ENCODE results near the gene CA5B.
"Not testable (repeated sequence)": the region's sequence is repeated elsewhere in the genome, so short reads cannot be mapped to it uniquely, and the experiment has no call there.

The CA5B gene

GRCh38 chrX:15749642-15750610, 11.9 kb downstream of the CA5B start:
- peak; percentile 21 for DNase-seq

DNA sequence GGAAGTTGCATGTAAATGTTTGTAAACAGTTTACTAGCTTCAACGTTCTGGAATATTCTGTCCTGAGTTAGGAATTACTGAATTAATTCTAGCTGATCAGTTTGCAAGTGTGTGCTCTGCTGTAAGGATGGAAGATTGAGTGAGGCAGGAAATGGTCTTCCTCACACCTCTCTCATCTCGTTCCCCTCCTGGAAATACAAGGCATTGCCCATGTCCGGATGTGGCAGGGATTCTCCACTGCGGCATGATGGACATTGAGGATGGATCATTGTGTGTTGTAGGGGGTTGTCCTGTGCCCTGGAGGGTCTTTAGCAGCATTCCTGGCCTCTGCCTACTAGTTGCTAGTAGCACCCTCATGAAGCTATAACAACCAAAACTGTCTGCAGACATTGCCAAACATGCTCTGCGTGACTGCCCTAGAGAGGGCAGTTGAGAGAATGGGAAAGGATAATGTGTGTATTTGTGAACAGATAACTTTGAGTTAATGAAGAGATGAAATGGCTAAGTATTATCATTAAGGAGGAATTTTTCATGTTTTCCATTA, 12.6 kb downstream of the CA5B start:
- DNase-seq = no peak

- DNase-seq = peak; percentile 37
Measured at GRCh38 chrX:15751155-15751819, 13.2 kb downstream of the CA5B start.

- DNase-seq = no peak
Measured at GRCh38 chrX:15755091-15755490, 17.0 kb downstream of the CA5B start.

- DNase-seq = peak; percentile 21
Measured at GRCh38 chrX:15758140-15758539, 20.1 kb downstream of the CA5B start.

- not testable (repeated sequence) for DNase-seq
Measured at GRCh38 chrX:15759886-15760285, 21.8 kb downstream of the CA5B start.

DNA sequence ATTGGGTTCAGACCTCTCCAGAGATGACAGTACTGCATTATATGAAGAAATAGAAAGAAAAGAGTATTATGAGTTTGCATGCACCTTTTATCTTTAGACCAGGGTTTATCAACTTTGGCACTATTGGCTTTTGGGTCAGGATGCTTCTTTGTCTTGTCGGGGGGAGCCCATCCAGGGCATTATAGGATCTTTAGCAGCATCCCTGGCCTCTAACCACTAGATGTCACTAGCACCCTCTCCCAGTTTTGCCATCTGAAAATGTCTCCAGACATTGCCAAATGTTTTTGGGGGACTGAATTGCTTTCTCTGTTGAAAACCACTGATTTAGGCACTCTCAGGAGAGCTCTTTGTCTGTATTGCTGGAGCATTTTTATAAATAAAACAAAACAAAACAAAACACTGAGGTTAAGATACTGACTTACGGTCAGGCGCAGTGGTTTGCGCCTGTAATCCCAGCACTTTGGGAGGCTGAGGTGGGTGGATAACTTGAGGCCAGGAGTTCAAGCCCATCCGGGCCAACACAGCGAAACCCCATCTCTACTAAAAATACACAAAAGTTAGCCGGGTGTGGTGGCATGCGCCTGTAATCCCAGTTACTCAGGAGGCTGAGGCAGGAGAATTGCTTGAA, 23.6 kb downstream of the CA5B start:
- DNase-seq = peak; percentile 19

DNA sequence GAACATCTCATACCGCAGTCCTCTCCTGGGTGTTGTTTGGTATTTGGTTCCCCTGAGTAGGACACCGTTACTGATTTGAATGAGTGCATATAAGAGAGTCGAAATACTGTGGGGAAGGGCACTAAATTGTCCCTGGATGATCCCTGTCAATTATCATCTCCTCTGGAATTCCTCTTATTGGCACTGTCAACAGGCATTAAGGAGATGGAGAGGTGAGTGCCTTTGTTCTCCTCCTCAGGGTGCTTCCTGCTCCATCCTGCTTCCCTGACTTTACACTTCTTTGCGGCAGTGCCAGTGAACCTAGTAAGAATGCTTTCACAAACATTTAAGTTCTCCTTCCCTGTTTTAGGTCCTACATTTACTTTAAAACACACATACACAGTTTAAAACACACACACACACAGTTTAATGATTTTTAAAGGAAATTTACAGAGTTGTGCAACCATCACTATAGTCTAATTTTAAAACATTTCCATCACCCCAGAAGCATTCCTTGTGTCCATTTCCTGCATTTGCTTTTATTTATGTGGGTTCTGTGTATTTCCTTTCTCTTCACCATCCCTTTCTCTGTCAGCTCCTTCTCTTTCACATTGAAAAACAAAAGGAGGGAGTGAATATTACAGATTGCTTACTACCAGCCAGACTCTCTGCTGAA, 31.4 kb downstream of the CA5B start:
- DNase-seq = no peak

DNA sequence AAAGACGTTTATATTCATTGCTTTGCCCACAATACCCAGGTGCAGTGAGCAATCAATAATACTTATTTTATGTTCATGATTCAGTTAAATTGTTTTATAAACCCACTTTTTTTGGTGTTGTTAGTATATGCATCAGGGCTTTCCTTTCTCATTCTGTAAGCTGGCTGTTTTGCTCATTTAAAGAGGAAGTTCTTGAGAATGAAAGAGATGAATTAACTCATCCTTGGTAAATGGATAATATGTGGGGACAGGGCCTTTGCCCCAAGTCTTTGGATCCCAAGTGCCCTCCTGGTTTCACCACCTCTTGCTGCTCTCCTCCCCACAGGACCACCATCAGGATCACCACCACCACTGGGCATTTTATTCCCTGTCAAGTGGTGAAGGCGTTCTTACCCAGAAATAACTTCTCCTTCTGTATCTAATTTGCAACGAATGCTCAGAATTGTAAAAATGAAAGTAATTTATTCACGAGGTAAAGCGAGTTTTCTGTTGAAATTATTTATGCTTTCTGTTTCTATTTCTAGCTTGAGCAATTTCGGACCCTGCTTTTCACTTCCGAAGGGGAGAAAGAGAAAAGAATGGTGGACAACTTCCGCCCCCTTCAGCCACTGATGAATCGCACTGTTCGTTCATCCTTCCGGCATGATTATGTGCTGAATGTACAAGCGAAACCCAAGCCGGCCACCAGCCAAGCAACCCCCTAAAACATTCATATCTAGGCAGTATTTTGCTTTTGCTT, 44.1 kb downstream of the CA5B start:
- no peak for DNase-seq

DNA sequence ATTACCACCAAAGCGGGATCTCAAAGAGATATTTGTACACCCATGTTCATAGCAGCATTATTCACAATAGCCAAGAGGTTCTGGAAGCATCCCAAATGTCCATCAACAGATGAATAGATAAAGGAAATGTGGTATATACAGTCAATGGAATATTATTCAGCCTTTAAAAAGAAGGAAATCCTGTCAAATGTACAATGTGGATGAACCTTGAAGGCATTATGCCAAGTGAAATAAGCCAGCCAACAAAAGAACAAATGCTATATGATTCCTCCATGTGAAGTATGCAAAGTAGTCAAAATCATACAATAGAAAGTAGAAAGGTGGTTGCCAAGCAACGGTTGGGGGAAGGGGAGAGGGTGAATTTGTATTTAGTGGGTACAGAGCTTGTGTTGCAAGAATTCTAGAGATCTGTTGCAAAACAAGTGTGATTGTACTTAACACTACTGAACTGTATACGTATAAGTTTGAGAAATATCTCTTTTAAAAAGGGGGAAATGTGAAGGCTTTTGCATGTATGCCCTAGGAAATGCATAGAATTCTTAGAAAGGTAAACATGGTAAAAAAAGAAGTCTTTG, 47.2 kb downstream of the CA5B start:
- DNase-seq = no peak

DNA sequence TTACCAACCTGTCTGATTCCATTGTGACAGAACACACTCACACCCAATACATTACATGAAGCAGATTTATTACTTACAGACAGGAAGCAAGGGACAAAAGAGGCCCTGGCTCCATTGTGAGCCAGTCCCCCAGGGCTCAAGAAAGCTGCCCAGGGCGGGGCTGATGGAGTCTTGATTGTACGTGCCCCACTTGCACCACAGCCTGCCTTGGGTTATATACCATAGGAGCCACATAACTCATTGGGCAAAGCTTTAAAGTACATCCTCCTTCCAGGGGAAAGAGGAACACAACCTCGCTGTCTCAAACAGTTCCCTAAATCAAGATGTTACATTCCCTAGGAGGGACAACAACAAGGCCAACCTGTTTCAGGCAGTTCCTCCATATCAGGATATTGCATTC, 48.8 kb downstream of the CA5B start:
- no peak for DNase-seq

- peak; percentile 91 for DNase-seq
Measured at GRCh38 chrX:15789979-15790768, 52.1 kb downstream of the CA5B start, which contains the start of gene ZRSR2. TSS of gene ZRSR2 (plus strand) at chrX:15790484. CDS start at chrX:15790496, 12 bp downstream.

DNA sequence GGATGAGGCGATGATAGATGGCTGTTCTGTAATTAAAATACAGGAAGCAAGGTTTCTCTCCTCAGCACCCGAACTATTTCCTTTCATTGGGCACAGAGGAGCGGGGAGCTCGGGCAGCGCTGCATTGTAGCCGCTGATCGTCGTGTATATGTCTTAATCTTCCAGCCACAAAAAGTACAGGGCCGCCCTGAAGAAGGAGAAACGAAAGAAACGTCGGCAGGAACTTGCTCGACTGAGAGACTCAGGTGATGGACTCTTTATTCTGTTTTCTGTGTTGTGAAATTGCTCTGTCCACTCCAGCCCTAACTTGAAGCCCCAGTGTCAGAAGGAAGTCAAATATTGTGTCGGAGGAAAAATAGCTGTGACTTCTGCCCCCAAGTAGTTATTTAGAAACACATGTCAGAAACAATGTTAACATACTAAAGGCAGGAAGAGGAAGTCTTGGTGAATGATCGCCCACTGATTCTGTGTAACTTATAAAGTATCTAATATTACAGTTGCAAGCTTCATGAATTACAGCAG, 52.8 kb downstream of the CA5B start:
- no peak for DNase-seq

DNA sequence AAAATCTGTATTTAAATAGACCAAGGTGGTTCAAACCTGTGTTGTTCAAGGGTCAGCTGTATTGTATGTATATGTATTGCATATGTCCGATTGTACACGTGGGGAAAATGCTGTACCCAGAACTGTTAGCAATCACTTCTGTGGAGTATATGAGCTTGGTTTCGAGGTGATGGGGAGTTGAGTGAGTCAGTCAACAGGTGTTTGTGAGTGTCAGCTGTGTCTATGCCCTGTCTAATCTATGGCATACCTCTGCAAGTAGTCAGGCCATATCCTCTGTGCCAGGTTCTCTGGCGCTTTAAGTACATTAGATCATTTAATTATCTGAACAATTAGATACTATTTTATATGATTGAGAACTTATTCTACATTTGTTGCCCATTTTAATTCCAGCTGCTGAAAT, 59.6 kb downstream of the CA5B start:
- DNase-seq = no peak

DNA sequence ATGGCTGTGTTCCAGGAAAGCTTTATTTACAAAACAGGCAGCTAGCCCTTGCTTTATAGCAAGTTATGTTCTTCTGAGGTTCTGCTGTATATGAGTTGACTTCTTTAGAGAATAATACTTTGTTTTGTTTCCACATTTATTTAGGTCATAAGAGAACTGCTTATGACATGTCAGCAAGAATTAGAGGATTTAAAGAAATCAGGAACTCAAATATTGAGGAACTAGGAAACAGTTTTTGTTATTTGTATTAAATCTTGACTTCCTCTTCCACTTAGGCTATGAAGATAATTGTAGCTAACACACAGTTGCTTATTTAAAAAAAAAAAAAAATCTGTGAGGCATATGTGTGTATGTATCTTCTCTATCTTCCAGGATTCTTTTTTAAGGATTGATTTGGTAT, 66.5 kb downstream of the CA5B start:
- no peak for DNase-seq

- DNase-seq = no peak
Measured at GRCh38 chrX:15808254-15808653, 70.2 kb downstream of the CA5B start.

DNA sequence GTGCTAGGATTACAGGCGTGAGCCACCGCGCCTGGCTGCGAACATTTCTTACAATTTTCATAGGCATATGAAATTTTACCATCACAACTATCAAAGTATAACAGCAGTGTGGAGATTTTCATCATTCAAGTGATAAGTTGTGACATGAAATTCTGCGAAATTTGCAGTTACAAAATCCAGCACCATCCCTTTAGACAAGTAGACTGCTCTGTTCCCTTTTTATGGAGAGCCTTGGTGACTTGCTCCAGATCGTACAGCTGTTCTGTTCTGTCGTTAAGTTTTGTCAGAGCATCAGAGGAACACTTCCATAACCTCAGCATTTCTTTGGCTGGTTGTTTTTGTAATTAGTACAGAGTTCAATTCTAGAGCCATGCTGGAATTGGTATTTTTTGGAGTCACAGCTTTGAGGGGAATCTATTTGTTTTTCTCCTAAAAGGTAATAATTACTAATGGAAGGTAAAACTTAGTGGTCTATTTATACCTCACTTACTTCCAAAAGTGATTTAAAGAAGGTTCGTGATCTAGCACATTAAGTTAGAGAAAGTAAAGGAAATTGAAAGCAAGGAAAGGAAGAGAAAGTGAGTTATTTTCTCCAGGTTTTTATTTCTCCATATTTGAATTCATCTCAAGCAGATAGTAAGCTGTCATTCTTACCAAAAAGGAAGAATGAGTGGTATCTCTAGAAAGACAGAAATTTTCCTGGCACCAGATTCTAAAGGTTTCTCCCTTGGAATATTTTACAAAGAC, 74.3 kb downstream of the CA5B start:
- no peak for DNase-seq

DNA sequence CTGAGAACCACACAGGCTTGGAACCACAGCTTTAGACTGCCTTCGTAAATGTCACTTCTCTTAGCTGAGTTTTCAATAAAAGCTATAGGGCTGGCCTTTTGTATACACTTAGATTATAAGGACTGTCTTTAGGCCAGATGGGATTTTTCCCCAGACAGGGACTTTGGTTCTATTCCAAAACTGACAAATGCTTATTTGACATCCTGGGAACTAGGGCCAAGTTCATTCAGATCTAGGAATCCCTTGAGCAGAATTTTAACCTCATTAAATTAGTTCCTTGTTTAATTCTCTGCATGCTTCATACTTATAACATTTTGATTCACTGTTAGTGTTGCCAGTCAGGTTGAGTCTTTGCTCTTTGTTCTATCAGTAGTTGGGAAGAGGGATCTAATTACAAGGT, 75.3 kb downstream of the CA5B start:
- no peak for DNase-seq

DNA sequence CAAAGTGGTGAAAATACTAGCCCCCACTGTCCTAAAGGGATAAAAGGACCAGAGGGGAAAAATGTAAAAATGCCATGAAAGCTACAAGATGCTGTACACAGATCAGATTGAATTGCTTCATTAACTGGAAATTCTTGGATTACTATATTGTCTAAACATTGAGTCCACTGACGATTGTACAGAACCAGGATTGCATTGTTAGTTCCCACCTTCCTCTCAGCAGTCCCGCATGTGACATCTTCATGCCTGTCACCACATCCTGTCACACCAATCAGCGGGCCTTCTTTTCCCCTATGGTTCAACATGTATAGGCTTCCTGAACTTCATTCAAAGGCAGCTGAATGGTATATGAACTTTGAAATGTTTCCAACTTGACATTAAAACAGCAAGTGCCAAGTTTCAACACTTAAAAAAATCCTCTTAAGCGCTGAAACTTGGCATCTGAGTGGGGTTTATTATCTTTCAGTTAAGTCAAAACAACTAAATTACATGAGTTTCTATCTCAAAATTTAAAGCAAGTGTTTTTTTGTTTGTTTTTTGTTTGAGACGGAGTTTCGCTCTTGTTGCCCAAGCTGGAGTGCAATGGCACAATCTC, 76.8 kb downstream of the CA5B start:
- no peak for DNase-seq
